HG02588 (cell line): ENCODE measurements around the gene SGF29.
"Not testable (repeated sequence)": the region's sequence is repeated elsewhere in the genome, so short reads cannot be mapped to it uniquely, and the experiment has no call there.

Experiments used
- ATAC-seq: cut with Tn5 transposase; IDR thresholded peaks from one replicate; pipeline ENCODE4 v1.9.1; 2021; ENCODE audit warnings: mild to moderate bottlenecking, moderate library complexity; ENCODE audit not compliant: unreplicated experiment

The SGF29 gene

GRCh38 chr16:28592979-28593553 lies 39.3 kb downstream of the SGF29 start:
- no peak for ATAC-seq

- ATAC-seq, result not testable (repeated sequence)
Measured at GRCh38 chr16:28595451-28595850, 41.7 kb downstream of the SGF29 start.

GRCh38 chr16:28596115-28596630 lies 42.5 kb downstream of the SGF29 start:
- no peak for ATAC-seq

GRCh38 chr16:28596840-28597691 lies 43.3 kb downstream of the SGF29 start, which contains the start of gene SULT1A2:
Gene SULT1A2 (minus strand): TSS chr16:28597050. CDS start chr16:28595930, 1,120 bp downstream.
- no peak for ATAC-seq

- ATAC-seq, result no peak
Measured at GRCh38 chr16:28597692-28598261, 44.1 kb downstream of the SGF29 start.

GRCh38 chr16:28599377-28600285 lies 45.9 kb downstream of the SGF29 start:
- ATAC-seq, result peak; percentile 56

GRCh38 chr16:28600965-28601364 lies 47.2 kb downstream of the SGF29 start:
- not testable (repeated sequence) for ATAC-seq

GRCh38 chr16:28601589-28601988 lies 47.9 kb downstream of the SGF29 start:
- ATAC-seq, result not testable (repeated sequence)

- not testable (repeated sequence) for ATAC-seq
Measured at GRCh38 chr16:28602062-28602461, 48.3 kb downstream of the SGF29 start.

GRCh38 chr16:28602529-28602928 lies 48.8 kb downstream of the SGF29 start:
- ATAC-seq, result no peak

GRCh38 chr16:28603381-28604185 lies 49.9 kb downstream of the SGF29 start:
- no peak for ATAC-seq

- ATAC-seq, result no peak
Measured at GRCh38 chr16:28604186-28604565, 50.5 kb downstream of the SGF29 start.

GRCh38 chr16:28606291-28607115 lies 52.8 kb downstream of the SGF29 start:
- ATAC-seq, result no peak

- no peak for ATAC-seq
Measured at GRCh38 chr16:28607116-28607623, 53.5 kb downstream of the SGF29 start.

GRCh38 chr16:28607681-28608495 lies 54.2 kb downstream of the SGF29 start:
- ATAC-seq, result not testable (repeated sequence)

- ATAC-seq, result not testable (repeated sequence)
Measured at GRCh38 chr16:28608496-28608808, 54.7 kb downstream of the SGF29 start.

GRCh38 chr16:28608867-28609596 lies 55.3 kb downstream of the SGF29 start:
- not testable (repeated sequence) for ATAC-seq
